IPS-18a (cell line): ENCODE data around the gene PLEKHA8.

Source experiments
- H3K27ac ChIP-seq: one replicate; pipeline ENCODE4 v1.5.1; 2013; ENCODE audit warnings: low read length
- H3K27me3 ChIP-seq: one replicate; pipeline ENCODE4 v1.6.1; 2013; ENCODE audit warnings: mild to moderate bottlenecking, low read length; ENCODE audit not compliant: control insufficient read depth, insufficient read depth
- H3K36me3 ChIP-seq: one replicate; pipeline ENCODE4 v1.6.1; 2013; ENCODE audit warnings: low read depth, low read length; ENCODE audit not compliant: control insufficient read depth
- H3K4me1 ChIP-seq: one replicate; pipeline ENCODE4 v1.6.1; 2013; ENCODE audit warnings: low read depth, low read length; ENCODE audit not compliant: control insufficient read depth
- H3K4me3 ChIP-seq: one replicate; pipeline ENCODE4 v1.5.1; 2013; ENCODE audit warnings: low read length
- H3K9ac ChIP-seq: one replicate; pipeline ENCODE4 v1.6.1; 2013; ENCODE audit warnings: mild to moderate bottlenecking, low read length, moderate library complexity
- H3K9me3 ChIP-seq: one replicate; pipeline ENCODE4 v1.6.1; 2013; ENCODE audit warnings: low read depth, low read length; ENCODE audit not compliant: control insufficient read depth

The PLEKHA8 gene

GRCh38 chr7:30023524-30023923 lies 4.7 kb upstream of the PLEKHA8 start:
- no peak overlapping the region for H3K27ac ChIP-seq
- no peaks in the 10 kb centered on the region for H3K27me3 ChIP-seq
- peaks cover 4% of the 10 kb centered on the region for H3K36me3 ChIP-seq
- H3K9ac ChIP-seq: no peak overlapping the region
- peaks cover 16% of the 10 kb centered on the region for H3K4me1 ChIP-seq
- H3K9me3 ChIP-seq: no peaks in the 10 kb centered on the region
- H3K4me3 ChIP-seq: no peak overlapping the region

DNA sequence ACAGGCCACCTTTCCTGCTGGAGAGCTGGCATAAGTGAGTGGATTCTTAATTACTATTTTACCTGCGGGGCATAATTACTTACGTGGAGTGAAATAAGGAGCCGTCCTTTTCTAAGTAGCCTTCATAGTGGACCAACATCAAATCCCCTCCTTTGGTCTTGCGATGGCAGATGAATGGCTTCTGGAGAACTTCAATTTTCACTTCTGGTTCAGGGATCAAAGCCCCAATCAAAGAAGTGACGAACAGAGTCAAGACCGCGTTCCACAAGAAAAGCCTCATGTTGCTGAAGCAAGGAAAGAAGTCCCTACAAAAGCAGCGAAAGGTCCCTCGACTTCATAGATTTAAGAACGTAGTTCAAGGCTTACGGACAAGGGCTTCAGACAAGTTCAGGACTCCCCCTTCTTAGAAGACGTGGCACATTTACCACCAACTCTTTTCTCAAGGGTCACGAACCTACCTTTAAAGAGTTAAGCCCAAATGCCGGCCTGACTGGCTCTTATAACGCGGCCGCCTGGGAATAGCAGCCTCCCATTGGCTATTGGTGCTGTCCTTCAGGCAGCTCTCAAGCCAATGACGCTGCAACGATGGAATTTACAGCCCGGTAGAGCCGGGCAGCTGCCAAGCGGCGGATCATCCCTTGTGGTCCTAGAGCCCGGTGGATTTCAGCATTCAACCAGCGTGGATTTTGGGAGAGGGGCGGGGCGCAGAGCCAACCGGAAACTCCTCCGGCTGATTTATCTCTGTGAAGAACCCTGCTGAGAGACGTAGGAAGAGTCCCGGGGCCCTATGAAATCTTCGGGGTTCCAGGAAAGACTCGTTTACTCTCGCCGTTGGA lies 1.8 kb upstream of the PLEKHA8 start, which contains the start of gene FKBP14:
Gene FKBP14 (minus strand): TSS at position 474 of the 836 bp plus-strand sequence. CDS start 194 bp downstream, at position 280.
- Histone ChIP-seq H3K4me1 (peaks cover 35% of the 10 kb centered on the region), H3K4me3 (peak within 1 kb of the TSS; percentile 96), H3K27ac (peak within 1 kb of the TSS; percentile 85), H3K27me3 (no peaks in the 10 kb centered on the region), H3K9ac (peak within 1 kb of the TSS; percentile 81), H3K36me3 (no peaks in the 10 kb centered on the region), H3K9me3 (no peaks in the 10 kb centered on the region)

DNA sequence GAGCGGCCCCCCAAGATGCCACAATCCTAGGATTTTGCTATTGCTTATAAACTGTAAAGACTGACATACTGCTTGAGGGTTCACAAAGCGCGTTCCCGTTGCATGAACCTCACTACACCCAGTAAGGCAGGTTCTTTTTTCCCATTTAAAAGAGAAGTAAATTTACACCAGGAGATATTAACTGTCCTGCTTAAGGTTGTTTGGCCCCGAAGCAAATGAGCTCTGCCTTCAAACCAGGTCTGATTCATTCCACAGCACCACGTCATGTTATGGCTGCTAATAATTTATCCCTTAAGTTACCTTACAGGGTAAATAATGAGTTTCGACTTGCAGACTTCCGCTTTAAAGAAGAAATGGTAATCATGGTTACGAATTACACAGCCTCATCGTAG lies 1.2 kb upstream of the PLEKHA8 start:
- Histone ChIP-seq H3K27me3 (no peaks in the 10 kb centered on the region), H3K9me3 (no peaks in the 10 kb centered on the region), H3K27ac (no peak overlapping the region), H3K36me3 (no peaks in the 10 kb centered on the region), H3K4me1 (peaks cover 35% of the 10 kb centered on the region), H3K4me3 (peak overlapping the region; percentile 96), H3K9ac (peak overlapping the region; percentile 4)

- Histone ChIP-seq H3K9ac (peak overlapping the region; percentile 77), H3K36me3 (no peaks in the 10 kb centered on the region), H3K27ac (no peak overlapping the region), H3K4me1 (peaks cover 35% of the 10 kb centered on the region), H3K9me3 (no peaks in the 10 kb centered on the region), H3K27me3 (no peaks in the 10 kb centered on the region), H3K4me3 (peak overlapping the region; percentile 96)
These were observed 434 bp upstream of the PLEKHA8 start for GRCh38 chr7:30027740-30028215.

- Histone ChIP-seq H3K27me3 (no peaks in the 10 kb centered on the region), H3K27ac (peak overlapping the region; percentile 35), H3K4me1 (peaks cover 35% of the 10 kb centered on the region), H3K9ac (peak overlapping the region; percentile 77), H3K36me3 (no peaks in the 10 kb centered on the region), H3K4me3 (peak overlapping the region; percentile 96), H3K9me3 (no peaks in the 10 kb centered on the region)
These were observed 780 bp downstream of the PLEKHA8 start for GRCh38 chr7:30028749-30029635.

GRCh38 chr7:30029696-30030095 lies 1.5 kb downstream of the PLEKHA8 start:
- no peak overlapping the region for H3K27ac ChIP-seq
- H3K9ac ChIP-seq: peak overlapping the region; percentile 77
- H3K36me3 ChIP-seq: no peaks in the 10 kb centered on the region

DNA sequence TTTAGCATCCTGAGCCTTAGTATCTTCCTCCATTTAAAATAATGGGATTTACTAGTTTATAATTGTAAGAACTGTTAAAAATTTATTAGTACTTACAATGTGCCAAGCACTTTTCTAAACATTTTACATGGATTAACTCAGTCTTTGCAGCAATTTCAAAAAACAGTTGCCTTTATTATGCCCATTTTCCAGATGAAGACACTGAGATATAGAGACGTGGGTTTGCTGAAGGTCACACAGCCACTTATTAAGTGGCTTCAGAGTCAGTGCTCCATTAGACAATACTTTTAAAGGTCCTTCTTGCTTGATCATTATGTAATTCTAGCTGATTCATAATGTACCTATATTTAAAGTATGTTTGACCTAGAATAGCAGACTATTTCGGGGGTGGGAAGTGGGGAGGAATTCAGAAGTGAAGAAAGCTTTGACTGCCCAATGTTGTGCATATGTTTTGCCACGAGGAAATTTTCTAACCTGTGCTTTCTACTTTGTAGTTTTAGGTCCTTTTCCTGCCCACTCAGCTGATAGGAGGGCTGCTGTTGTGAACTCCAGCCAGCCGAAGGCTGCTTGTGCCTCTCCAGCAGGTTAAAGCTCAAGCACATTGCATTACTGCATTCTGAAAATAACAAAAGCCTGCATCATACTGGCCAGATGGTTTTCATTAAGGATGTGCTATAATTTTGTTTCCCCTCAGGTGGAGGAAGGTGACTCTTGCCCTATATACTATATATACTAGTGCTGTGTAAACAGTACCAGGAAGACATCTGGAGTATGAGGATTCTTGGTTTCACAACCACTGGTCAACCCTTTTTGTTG lies 4.3 kb downstream of the PLEKHA8 start:
- Histone ChIP-seq H3K4me1 (peaks cover 24% of the 10 kb centered on the region), H3K36me3 (no peaks in the 10 kb centered on the region), H3K9ac (no peak overlapping the region), H3K9me3 (no peaks in the 10 kb centered on the region), H3K27ac (no peak overlapping the region), H3K27me3 (no peaks in the 10 kb centered on the region), H3K4me3 (no peak overlapping the region)

More at GRCh38 chr7:30029696-30030095, 1.5 kb downstream of the PLEKHA8 start:
- peak overlapping the region; percentile 96 for H3K4me3 ChIP-seq
- H3K9me3 ChIP-seq: no peaks in the 10 kb centered on the region
- H3K27me3 ChIP-seq: no peaks in the 10 kb centered on the region
- H3K4me1 ChIP-seq: peaks cover 35% of the 10 kb centered on the region

DNA sequence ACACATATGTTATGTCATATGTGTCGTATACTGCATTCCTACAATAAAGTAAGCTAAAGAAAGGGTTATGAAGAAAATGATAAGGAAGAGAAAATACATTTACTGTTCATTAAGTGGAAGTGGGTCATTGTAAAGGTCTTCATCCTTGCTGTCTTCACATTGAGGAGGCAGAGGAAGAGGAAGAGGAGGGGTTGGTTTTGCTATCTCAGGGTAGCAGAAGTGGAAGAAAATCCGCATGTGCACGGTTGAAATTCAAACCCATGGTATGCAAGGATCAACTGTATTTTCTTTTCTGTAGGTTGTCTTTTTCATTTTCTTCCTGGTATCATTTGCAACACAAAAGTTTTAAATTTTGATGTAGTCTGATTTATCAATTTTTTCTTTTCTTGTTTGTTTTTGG lies 6.3 kb downstream of the PLEKHA8 start:
- no peak overlapping the region for H3K27ac ChIP-seq
- no peak overlapping the region for H3K4me3 ChIP-seq
- H3K9me3 ChIP-seq: no peaks in the 10 kb centered on the region
- H3K4me1 ChIP-seq: peaks cover 17% of the 10 kb centered on the region
- H3K9ac ChIP-seq: no peak overlapping the region
- H3K36me3 ChIP-seq: no peaks in the 10 kb centered on the region
- no peaks in the 10 kb centered on the region for H3K27me3 ChIP-seq

DNA sequence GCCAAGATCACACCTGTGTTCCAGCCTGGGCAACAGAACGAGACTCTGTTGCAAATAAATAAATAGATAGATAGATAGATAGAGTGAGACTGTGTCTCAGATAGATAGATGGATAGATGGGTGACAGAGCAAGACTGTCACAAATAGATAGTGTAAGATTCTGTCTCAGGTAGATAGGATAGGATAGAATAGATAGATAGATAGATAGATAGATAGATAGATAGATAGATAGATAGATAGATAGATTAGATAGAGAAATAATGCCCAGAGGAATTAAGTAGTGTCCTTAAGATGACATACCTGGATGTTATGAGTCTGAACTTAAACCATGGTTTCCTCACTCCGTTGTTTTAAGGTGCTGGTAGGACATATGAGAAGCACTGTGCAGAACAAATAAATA lies 8.0 kb downstream of the PLEKHA8 start:
- Histone ChIP-seq H3K4me1 (peaks cover 15% of the 10 kb centered on the region), H3K4me3 (no peak overlapping the region), H3K9me3 (no peaks in the 10 kb centered on the region), H3K27ac (no peak overlapping the region), H3K36me3 (no peaks in the 10 kb centered on the region), H3K27me3 (no peaks in the 10 kb centered on the region), H3K9ac (no peak overlapping the region)

- no peaks in the 10 kb centered on the region for H3K36me3 ChIP-seq
- H3K27ac ChIP-seq: no peak overlapping the region
- peaks cover 20% of the 10 kb centered on the region for H3K4me1 ChIP-seq
- no peaks in the 10 kb centered on the region for H3K27me3 ChIP-seq
- no peaks in the 10 kb centered on the region for H3K9me3 ChIP-seq
- no peak overlapping the region for H3K9ac ChIP-seq
- no peak overlapping the region for H3K4me3 ChIP-seq
These were observed 10.2 kb downstream of the PLEKHA8 start for GRCh38 chr7:30038196-30038980.
